Fibroblast of pulmonary artery (primary cell): Measurements from ENCODE around the gene AP2S1.
"Not testable (repeated sequence)": the region's sequence is repeated elsewhere in the genome, so short reads cannot be mapped to it uniquely, and the experiment has no call there.

Experiments
- DNase-seq: peaks from one replicate; pipeline ENCODE4 v3.0.0-alpha.2; 2010; ENCODE audit warnings: low read depth
- H3K4me3 ChIP-seq: replicated peaks from 2 replicates; pipeline ENCODE4 v1.5.1; 2011; ENCODE audit warnings: low read depth, mild to moderate bottlenecking, control low read depth, low read length, moderate library complexity
- CTCF ChIP-seq: IDR thresholded peaks from 2 replicates; pipeline ENCODE4 v1.5.1; 2011; ENCODE audit warnings: mild to moderate bottlenecking, control low read depth, low read length, inconsistent platforms; ENCODE audit errors: missing control alignments

AP2S1 gene

GRCh38 chr19:46878613-46879375 lies 28.1 kb upstream of the AP2S1 start:
- DNase-seq: peak; percentile 72
- no peak for TF ChIP-seq CTCF
- H3K4me3 ChIP-seq: no peak overlapping the region

- H3K4me3 ChIP-seq: no peak overlapping the region
- TF ChIP-seq CTCF: no peak
Observed at GRCh38 chr19:46875657-46876056, 25.0 kb upstream of the AP2S1 start.

GRCh38 chr19:46875234-46875633 lies 24.6 kb upstream of the AP2S1 start:
- H3K4me3 ChIP-seq: no peak overlapping the region
- DNase-seq: no peak
- TF ChIP-seq CTCF: no peak

More at GRCh38 chr19:46875657-46876056, 25.0 kb upstream of the AP2S1 start:
- no peak for DNase-seq

GRCh38 chr19:46872967-46873366 lies 22.3 kb upstream of the AP2S1 start:
- no peak for DNase-seq
- H3K4me3 ChIP-seq: no peak overlapping the region
- no peak for TF ChIP-seq CTCF

- DNase-seq, H3K4me3 ChIP-seq: not testable (repeated sequence)
Observed at GRCh38 chr19:46871173-46871572, 20.5 kb upstream of the AP2S1 start.

GRCh38 chr19:46868025-46868802 lies 17.6 kb upstream of the AP2S1 start:
- no peak for TF ChIP-seq CTCF
- DNase-seq: no peak

GRCh38 chr19:46867170-46867569 lies 16.5 kb upstream of the AP2S1 start:
- TF ChIP-seq CTCF: no peak
- DNase-seq: no peak
- H3K4me3 ChIP-seq: no peak overlapping the region

More at GRCh38 chr19:46868025-46868802, 17.6 kb upstream of the AP2S1 start:
- no peak overlapping the region for H3K4me3 ChIP-seq
